GM20000 (cell line): ENCODE results near the gene COASY.

Source experiments
- DNase-seq: peaks from one replicate; pipeline ENCODE4 v3.0.0; 2012; ENCODE audit warnings: low spot score
- TF ChIP-seq, protein P1 (sequence below): IDR thresholded peaks from 2 replicates; pipeline ENCODE4 v1.5.1; 2012; ENCODE audit warnings: mild to moderate bottlenecking, control low read depth; ENCODE audit errors: extremely low read depth, missing control alignments

Gene COASY

DNA sequence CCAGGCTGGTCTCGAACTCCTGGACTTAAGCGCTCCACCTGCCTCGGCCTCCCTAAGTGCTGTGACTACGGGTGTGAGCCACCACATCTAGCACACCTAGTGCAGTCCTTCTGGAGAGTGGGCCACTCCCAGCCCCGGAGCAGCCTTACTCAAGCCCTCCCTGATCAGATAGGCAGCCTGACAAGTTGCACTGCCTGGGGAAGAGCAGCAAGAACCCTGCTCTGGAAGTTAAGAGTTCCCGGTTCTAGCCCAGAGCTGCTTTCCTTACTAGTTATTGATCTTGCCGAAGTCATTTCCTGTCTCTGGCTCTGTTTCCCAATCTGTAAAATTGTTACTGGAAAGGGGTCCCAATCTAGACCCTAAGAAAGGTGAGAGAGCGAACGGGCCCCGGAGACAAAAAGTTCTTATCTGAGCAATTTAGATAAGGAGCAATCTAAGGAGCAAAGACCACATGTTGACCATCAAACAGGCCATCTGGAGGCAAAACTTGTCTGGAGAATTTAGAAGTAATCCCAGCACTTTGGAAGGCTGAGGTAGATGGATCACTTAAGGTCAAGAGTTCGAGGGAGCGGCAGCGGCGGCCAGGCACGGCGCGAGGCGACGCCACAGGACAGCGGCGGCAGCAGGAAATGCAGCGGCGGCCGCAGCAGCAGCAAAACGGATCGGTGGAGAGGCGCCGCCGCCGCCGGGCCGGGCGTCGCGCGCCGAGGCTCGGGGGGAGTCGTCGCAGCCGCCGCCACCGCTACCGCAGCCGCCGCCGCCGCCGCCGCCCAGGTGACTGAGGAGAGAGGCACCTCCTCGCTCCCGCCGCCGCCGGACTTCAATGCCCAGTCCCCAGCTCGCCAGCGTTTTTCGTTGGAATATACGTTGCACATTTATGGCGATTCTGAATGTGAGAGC lies 30.2 kb upstream of the COASY start:
- peak; percentile 76 for DNase-seq
- TF ChIP-seq, protein P1, sequence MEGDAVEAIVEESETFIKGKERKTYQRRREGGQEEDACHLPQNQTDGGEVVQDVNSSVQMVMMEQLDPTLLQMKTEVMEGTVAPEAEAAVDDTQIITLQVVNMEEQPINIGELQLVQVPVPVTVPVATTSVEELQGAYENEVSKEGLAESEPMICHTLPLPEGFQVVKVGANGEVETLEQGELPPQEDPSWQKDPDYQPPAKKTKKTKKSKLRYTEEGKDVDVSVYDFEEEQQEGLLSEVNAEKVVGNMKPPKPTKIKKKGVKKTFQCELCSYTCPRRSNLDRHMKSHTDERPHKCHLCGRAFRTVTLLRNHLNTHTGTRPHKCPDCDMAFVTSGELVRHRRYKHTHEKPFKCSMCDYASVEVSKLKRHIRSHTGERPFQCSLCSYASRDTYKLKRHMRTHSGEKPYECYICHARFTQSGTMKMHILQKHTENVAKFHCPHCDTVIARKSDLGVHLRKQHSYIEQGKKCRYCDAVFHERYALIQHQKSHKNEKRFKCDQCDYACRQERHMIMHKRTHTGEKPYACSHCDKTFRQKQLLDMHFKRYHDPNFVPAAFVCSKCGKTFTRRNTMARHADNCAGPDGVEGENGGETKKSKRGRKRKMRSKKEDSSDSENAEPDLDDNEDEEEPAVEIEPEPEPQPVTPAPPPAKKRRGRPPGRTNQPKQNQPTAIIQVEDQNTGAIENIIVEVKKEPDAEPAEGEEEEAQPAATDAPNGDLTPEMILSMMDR = peak; percentile 11

DNA sequence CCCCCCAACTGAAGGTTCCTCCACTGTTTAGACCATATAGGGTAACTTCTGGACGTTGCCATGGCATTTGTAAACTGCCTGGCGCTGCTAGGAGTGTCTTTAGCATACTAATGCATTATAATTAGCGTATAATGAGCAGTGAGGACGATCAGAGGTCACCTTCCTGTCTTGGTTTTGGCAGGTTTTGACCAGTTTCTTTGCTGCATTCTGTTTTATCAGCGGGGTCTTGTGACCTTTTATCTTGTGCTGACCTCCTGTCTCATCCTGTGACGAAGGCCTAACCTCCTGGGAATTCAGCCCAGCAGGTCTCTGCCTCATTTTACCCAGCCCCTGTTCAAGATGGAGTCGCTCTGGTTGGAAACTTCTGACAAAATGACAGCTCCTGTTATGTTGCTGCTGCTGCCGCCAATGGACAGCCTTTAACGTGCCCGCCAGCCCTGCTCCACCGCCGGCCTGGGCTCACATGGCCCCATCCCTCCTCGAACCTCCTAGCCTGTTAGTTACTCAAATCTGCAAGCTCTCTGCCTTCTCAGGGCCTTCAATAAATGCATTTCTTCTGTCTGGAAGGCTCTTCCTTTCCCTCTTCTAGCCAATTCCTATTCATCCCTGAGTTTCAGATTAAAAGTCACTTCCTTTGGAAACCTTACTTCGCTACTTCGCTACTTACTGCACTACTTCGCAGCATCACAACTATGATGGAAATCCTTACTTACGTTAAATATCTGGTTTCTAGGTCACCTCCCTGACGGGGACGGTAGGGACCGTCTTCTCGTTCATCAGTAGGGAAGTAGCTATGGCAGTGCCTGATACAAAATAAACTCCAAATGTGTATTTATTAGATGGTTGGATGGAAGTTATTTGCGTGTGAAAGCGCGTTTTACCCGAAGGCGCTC lies 26.5 kb upstream of the COASY start:
- DNase-seq = no peak

DNA sequence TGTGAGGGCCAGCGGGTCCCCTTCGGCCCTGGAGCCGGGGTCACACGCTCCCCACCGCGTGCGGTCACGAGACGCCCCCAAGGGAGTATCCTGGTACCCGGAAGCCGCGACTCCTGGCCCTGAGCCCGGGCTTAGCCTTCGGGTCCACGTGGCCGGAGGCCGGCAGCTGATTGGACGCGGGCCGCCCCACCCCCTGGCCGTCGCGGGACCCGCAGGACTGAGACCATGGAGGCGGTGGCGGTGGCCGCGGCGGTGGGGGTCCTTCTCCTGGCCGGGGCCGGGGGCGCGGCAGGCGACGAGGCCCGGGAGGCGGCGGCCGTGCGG lies 25.9 kb upstream of the COASY start, which contains the start of gene NAGLU:
Gene NAGLU, plus strand, starts transcription at position 194 of the 324 bp plus-strand sequence. Its CDS starts 32 bp downstream, at position 226.
- TF ChIP-seq, protein P1 = no peak
- DNase-seq = peak; percentile 100

More for the DNA sequence above, 26.5 kb upstream of the COASY start:
- TF ChIP-seq, protein P1 = no peak

DNA sequence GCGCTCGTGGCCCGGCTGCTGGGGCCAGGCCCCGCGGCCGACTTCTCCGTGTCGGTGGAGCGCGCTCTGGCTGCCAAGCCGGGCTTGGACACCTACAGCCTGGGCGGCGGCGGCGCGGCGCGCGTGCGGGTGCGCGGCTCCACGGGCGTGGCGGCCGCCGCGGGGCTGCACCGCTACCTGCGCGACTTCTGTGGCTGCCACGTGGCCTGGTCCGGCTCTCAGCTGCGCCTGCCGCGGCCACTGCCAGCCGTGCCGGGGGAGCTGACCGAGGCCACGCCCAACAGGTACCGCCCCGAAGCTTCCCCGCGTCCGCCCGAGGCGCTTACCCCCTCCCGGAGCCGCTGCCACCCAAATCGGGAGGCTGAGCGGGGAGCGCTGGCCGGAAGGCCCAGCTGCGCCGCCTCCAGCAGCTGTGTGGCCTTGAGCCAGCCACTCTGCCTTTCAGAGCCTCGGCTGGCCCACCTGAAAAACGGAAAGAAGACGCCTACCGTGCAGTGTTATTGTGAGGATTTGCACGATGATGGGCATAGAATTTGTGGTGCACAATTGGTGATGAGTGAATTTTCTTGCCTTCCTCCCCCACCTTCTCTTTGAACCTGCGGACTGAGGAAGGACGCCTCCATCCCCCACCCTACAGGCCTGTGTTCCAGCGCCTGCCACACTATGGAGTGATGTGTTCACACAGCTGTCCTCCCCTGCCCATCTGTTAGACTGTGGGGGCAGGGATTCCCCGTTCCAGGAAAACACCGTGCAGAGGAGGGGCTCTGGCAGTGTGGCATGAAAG lies 25.4 kb upstream of the COASY start:
- peak; percentile 96 for DNase-seq
- TF ChIP-seq, protein P1 = no peak

DNA sequence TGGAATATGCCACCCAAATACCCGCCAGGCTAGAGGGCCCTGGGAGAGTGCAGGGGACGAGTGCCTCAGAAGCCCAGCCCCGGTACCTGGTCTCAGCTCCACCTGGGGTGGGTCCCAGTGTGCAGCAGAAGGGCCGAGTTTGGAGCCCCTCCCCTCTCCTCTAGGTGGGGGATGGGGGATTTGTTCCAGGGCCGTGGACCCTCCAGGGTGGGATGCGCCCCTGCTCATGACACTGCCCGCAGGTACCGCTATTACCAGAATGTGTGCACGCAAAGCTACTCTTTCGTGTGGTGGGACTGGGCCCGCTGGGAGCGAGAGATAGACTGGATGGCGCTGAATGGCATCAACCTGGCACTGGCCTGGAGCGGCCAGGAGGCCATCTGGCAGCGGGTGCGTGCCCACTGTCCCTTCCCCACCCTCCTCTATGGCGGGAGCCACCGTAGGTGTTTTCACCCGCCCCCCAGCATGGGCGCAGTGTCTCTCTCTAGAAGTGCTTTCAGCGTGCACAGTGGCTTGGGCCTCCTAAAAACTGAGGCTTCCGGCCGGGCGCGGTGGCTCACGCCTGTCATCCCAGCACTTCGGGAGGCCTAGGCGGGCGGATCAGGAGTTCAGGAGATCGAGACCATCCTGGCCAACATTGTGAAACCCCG lies 24.7 kb upstream of the COASY start:
- TF ChIP-seq, protein P1 = no peak

DNA sequence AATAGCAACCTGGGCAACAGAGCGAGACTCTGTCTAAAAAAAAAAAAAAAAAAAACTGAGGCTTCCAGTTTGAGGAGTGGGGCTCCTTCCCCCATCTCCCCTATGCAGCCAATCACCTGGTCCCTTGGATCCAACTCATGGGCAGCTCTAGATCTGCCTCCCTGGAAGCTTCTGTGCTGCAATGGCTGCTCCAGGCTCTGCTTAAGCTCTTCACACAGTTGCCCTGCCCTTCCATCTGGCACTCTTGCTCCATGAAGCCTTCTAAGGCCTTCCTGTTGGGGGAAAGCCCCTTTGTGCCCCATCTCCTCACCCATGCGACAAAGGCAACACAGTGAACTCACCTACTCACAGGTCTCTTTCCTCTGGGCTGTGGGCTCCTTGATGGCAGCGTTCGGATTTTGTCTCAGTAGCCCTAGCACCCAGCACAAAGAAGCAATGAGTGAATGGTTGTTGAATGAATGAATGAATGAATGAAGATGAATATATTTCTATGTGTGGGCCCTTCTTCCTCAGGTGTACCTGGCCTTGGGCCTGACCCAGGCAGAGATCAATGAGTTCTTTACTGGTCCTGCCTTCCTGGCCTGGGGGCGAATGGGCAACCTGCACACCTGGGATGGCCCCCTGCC lies 24.0 kb upstream of the COASY start:
- DNase-seq = no peak
- TF ChIP-seq, protein P1 = no peak

More for the DNA sequence above, 24.7 kb upstream of the COASY start:
- DNase-seq = no peak
